Measurements from ENCODE around the gene HDAC1. TPM values are rescaled to one million over a fixed set of nuclear protein-coding genes. Genes with fewer than 3 reads are reported as not detected.

HDAC1 gene
- total RNA-seq, 6 experiments from 2014 or later = 78.5 to 94.9 (median 92.2) TPM

DNA sequence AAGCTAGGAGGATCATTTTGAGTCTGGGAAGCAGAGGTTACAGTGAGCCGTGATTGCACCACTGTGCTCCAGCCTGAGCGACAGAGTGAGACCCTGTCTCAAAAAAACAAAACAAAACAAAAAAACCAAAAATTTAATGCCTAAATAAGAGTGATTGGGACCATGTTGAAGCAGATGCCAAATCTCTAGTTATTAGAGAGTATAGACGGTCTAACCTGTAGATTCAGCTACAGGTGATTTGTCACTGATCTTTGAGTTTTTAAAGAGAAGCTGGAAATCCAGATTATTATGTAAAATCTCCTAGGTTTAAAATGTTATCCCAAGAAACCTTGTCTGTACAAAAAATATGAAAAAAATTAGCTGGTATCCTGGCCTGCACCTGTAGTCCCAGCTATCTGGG lies 11.5 kb downstream of the HDAC1 start:
- H3K36me3 Mint-ChIP-seq (ENCODE audit: low read depth) = peaks cover 28% of the 10 kb centered on the region
- TF ChIP-seq, protein P1, sequence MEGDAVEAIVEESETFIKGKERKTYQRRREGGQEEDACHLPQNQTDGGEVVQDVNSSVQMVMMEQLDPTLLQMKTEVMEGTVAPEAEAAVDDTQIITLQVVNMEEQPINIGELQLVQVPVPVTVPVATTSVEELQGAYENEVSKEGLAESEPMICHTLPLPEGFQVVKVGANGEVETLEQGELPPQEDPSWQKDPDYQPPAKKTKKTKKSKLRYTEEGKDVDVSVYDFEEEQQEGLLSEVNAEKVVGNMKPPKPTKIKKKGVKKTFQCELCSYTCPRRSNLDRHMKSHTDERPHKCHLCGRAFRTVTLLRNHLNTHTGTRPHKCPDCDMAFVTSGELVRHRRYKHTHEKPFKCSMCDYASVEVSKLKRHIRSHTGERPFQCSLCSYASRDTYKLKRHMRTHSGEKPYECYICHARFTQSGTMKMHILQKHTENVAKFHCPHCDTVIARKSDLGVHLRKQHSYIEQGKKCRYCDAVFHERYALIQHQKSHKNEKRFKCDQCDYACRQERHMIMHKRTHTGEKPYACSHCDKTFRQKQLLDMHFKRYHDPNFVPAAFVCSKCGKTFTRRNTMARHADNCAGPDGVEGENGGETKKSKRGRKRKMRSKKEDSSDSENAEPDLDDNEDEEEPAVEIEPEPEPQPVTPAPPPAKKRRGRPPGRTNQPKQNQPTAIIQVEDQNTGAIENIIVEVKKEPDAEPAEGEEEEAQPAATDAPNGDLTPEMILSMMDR (IDR thresholded peaks at IDR 0.05) = no peak
- peaks cover 25% of the 10 kb centered on the region for H3K4me1 Mint-ChIP-seq (ENCODE audit: low read depth)
- no peaks in the 10 kb centered on the region for H3K27me3 Mint-ChIP-seq (ENCODE audit: insufficient read depth)
- no peak overlapping the region for H3K27ac Mint-ChIP-seq
- H3K9me3 Mint-ChIP-seq = no peaks in the 10 kb centered on the region; the same call in 1 of the 2 replicates
- no peak for DNase-seq
- H3K4me3 Mint-ChIP-seq = no peak overlapping the region

DNA sequence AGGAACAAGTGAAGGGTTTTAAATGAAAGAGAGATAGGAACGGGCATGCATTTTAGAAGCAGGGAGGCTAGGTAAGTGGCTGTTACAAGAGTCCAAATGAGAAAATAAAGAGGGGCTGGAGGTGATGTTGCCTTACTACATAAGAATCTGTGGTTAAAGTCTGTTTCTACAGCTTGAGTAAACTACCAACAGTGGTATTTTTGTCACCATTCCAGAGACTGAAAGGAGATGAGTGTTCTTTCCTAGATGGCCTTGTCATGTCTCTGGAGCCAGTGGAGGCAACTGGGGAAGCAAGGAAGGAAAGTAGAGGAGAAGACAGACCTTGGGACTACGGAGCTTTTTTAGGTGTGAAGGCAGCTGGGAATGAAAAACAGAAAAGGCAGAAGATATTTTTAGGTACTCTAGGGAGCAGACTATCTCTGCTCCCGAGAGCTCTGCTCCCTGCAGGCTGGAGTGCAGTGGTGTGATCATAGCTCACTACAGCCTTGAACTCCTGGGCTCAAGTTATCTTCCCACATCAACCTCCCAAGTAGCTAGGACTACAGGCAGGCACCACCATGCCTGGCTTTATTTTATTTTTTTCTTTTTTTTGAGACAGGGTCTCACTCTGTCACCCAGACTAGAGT lies 12.2 kb downstream of the HDAC1 start:
- Mint-ChIP-seq H3K4me1 (ENCODE audit: low read depth) (peaks cover 25% of the 10 kb centered on the region), H3K4me3 (no peak overlapping the region), H3K9me3 (no peaks in the 10 kb centered on the region; the same call in 1 of the 2 replicates), H3K27me3 (ENCODE audit: insufficient read depth) (no peaks in the 10 kb centered on the region), H3K27ac (peak overlapping the region; percentile 6; the same call in 1 of the 2 replicates), H3K36me3 (ENCODE audit: low read depth) (peaks cover 28% of the 10 kb centered on the region)
- DNase-seq = peak; percentile 40
- TF ChIP-seq, protein P1 (IDR thresholded peaks at IDR 0.05) = no peak

- Mint-ChIP-seq H3K9me3 (no peaks in the 10 kb centered on the region; the same call in 1 of the 2 replicates), H3K4me1 (ENCODE audit: low read depth) (peaks cover 31% of the 10 kb centered on the region), H3K36me3 (ENCODE audit: low read depth) (peaks cover 35% of the 10 kb centered on the region), H3K27me3 (ENCODE audit: insufficient read depth) (no peaks in the 10 kb centered on the region), H3K27ac (no peak overlapping the region), H3K4me3 (no peak overlapping the region)
- TF ChIP-seq, protein P1 (IDR thresholded peaks at IDR 0.05) = no peak
- DNase-seq = no peak
These were observed 13.4 kb downstream of the HDAC1 start for GRCh38 chr1:32305310-32305709.

DNA sequence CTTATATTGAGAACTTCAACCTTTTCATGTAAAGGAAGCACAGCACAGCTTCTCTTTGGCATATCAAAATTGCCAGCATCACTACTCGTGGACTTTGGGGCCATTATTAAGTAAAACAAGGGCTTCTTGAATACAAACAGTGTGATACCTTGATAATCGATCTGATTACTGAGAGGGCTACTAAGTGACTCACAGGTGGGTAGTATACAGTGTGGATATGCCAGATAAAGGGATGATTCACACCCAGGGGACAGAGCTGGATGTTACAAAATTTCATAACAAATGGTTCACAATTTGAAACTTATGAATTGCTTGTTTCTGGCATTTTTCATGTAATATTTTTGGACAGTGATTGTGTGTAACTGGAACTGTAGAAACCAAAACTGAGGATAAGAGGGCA lies 15.4 kb downstream of the HDAC1 start:
- H3K9me3 Mint-ChIP-seq = no peaks in the 10 kb centered on the region; the same call in 1 of the 2 replicates
- DNase-seq = no peak
- peak overlapping the region; percentile 7; the same call in 1 of the 2 replicates for H3K27ac Mint-ChIP-seq
- H3K27me3 Mint-ChIP-seq (ENCODE audit: insufficient read depth) = peaks cover 1% of the 10 kb centered on the region; the same call in 1 of the 2 replicates
- H3K4me3 Mint-ChIP-seq = no peak overlapping the region
- TF ChIP-seq, protein P1 (IDR thresholded peaks at IDR 0.05) = no peak
- H3K36me3 Mint-ChIP-seq (ENCODE audit: low read depth) = peaks cover 31% of the 10 kb centered on the region
- H3K4me1 Mint-ChIP-seq (ENCODE audit: low read depth) = peaks cover 38% of the 10 kb centered on the region

DNA sequence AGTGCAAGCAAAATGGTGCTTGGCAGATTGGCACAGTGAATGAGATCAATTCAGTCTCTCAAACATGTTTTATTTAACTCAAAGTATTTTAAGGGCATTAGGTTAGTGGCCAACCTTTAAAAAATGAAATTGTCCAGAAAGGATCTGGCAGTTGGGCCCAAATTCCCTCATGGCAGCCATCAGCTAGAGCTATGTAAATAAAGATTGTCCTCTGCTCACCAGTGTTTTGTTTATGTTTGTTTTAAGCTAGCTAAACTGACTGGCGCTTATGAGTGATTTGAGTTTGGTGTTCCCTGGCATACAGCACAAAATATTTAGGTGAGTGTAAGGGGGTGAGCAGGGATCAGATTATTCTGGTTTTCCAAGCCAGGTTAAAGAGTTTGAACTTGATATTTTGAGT lies 18.1 kb downstream of the HDAC1 start:
- Mint-ChIP-seq H3K4me1 (ENCODE audit: low read depth) (peaks cover 32% of the 10 kb centered on the region), H3K4me3 (no peak overlapping the region), H3K27ac (no peak overlapping the region), H3K9me3 (no peaks in the 10 kb centered on the region; the same call in 1 of the 2 replicates), H3K27me3 (ENCODE audit: insufficient read depth) (peaks cover 1% of the 10 kb centered on the region; the same call in 1 of the 2 replicates), H3K36me3 (ENCODE audit: low read depth) (peaks cover 15% of the 10 kb centered on the region)
- DNase-seq = no peak
- TF ChIP-seq, protein P1 (IDR thresholded peaks at IDR 0.05) = no peak

Measured in HFFc6 (cell line).